ENCODE results near the gene MALT1. TPM values are rescaled to one million over a fixed set of nuclear protein-coding genes. Genes with fewer than 3 reads are reported as not detected.

Gene MALT1
- total RNA-seq, 1 experiment from 2014 or later: 21.5 TPM

Other genes with a start within 250 kb of the MALT1 start
- 19.0 and 25.3 TPM in 2 replicates for gene ALPK2, start 42.4 kb upstream of the MALT1 start, total RNA-seq (2014; rRNA removed; shearing (Covaris generic))
- gene ZNF532, start 193.4 kb downstream of the MALT1 start, total RNA-seq (2014; rRNA removed; shearing (Covaris generic)): 57.8 and 75.1 TPM in 2 replicates